ENCODE data around the gene ACTN1.
A peak's percentile ranks its signal among the peaks of the same experiment; 100 is the strongest.
"Not testable (repeated sequence)": the region's sequence is repeated elsewhere in the genome, so short reads cannot be mapped to it uniquely, and the experiment has no call there.

Gene ACTN1

DNA sequence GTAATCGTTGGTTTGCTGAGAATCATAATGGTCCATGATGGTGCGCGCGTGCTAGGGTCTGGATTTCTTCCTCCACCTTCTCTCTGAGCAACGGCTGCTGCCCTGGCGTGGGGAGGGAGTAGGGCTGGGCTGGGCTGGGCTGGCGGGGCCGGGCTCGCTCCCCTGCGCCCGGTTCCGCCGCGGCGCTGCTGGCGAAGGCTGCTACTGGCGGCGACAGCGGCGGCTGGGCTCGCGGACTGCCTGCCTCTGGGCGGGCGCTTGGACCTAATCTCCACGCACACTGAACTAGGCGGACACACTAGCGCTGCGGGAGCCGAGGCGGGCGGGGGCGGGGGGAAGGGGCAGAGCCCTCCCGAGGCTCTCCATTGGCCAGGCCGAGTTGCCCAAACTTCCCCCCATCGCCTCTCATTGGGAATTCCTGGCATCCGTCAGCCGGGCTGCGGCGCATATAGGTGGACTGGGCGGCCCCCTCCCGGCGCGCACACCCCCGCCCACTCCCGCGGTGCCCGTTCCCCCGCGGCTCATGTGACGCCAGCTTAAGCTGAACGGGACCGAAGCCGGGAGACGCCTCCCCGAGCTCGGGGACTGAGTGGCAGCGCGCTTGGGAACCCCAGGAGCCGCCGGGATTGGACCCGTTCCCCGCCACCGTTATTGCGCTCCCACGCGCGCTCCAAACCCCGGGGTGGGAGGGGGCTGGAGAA lies at the start of gene ACTN1:
Gene ACTN1, minus strand, starts transcription at position 282 of the 701 bp plus-strand sequence. Its CDS starts 246 bp downstream, at position 36.
- peaks cover 11% of the 10 kb centered on the region for H3K36me3 ChIP-seq (ENCODE audit: control insufficient read depth, insufficient read depth, low read length)

GRCh38 chr14:69027242-69027913 lies 48.3 kb upstream of the ACTN1 start:
- H3K9ac ChIP-seq (ENCODE audit: low read depth, low read length): no peak overlapping the region
- H3K27me3 ChIP-seq (ENCODE audit: control insufficient read depth, insufficient read depth, low read length): no peaks in the 10 kb centered on the region
- H3K36me3 ChIP-seq (ENCODE audit: control insufficient read depth, insufficient read depth, low read length): no peaks in the 10 kb centered on the region
- H3K9me3 ChIP-seq (ENCODE audit: control insufficient read depth, insufficient read depth, low read length): no peaks in the 10 kb centered on the region
- H3K4me1 ChIP-seq (ENCODE audit: control insufficient read depth, insufficient read depth, low read length): no peaks in the 10 kb centered on the region
- no peak overlapping the region for H3K4me3 ChIP-seq (ENCODE audit: low read depth, low read length)

More for the DNA sequence above, at the start of gene ACTN1:
- H3K27me3 ChIP-seq (ENCODE audit: control insufficient read depth, insufficient read depth, low read length): peaks cover 8% of the 10 kb centered on the region
- H3K4me3 ChIP-seq (ENCODE audit: low read depth, low read length): peak within 1 kb of the TSS; percentile 93
- peak within 1 kb of the TSS; percentile 94 for H3K9ac ChIP-seq (ENCODE audit: low read depth, low read length)
- no peaks in the 10 kb centered on the region for H3K9me3 ChIP-seq (ENCODE audit: control insufficient read depth, insufficient read depth, low read length)
- H3K4me1 ChIP-seq (ENCODE audit: control insufficient read depth, insufficient read depth, low read length): peaks cover 18% of the 10 kb centered on the region

GRCh38 chr14:69023035-69023434 lies 43.9 kb upstream of the ACTN1 start:
- H3K4me1 ChIP-seq (ENCODE audit: control insufficient read depth, insufficient read depth, low read length): peaks cover 4% of the 10 kb centered on the region

DNA sequence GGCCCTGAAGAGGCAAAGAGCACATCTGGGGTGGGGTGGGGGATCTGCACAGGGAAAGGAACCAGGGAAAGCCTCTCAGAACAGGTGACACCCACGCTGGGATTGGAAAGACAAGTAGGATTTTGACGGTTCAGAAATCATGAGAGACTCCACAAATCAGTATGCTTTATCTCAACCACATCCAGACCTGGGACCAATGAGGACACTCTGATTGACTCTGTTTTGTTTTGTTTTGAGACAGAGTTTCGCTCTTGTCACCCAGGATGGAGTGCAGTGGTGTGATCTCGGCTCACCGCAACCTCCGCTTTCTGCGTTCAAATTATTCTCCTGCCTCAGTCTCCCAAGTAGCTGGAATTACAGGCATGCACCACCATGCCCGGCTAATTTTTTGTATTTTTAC lies 43.0 kb upstream of the ACTN1 start:
- not testable (repeated sequence) for H3K9me3 ChIP-seq (ENCODE audit: control insufficient read depth, insufficient read depth, low read length); H3K36me3 ChIP-seq (ENCODE audit: control insufficient read depth, insufficient read depth, low read length); H3K4me1 ChIP-seq (ENCODE audit: control insufficient read depth, insufficient read depth, low read length); H3K4me3 ChIP-seq (ENCODE audit: low read depth, low read length); H3K9ac ChIP-seq (ENCODE audit: low read depth, low read length); H3K27me3 ChIP-seq (ENCODE audit: control insufficient read depth, insufficient read depth, low read length)

More at GRCh38 chr14:69023035-69023434, 43.9 kb upstream of the ACTN1 start:
- Histone ChIP-seq H3K9ac (ENCODE audit: low read depth, low read length) (no peak overlapping the region), H3K27me3 (ENCODE audit: control insufficient read depth, insufficient read depth, low read length) (no peaks in the 10 kb centered on the region), H3K36me3 (ENCODE audit: control insufficient read depth, insufficient read depth, low read length) (no peaks in the 10 kb centered on the region), H3K4me3 (ENCODE audit: low read depth, low read length) (no peak overlapping the region), H3K9me3 (ENCODE audit: control insufficient read depth, insufficient read depth, low read length) (no peaks in the 10 kb centered on the region)

DNA sequence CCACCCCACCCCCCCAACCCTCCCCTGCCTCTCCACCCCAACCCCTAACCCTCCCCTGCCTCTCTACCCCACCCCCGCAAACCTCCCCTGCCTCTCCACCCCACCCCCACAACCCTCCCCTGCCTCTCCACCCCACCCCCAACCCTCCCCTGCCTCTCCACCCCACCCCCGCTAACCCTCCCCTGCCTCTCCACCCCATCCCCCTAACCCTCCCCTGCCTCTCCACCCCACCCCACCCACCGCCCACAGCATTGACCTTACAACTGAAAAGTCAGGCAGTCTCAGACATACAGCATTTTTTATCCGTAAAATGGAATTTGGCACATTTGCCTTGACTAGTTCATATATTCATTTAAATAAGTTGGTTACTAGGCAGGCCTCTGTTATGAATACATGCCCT lies 38.6 kb upstream of the ACTN1 start:
- Histone ChIP-seq H3K9me3 (ENCODE audit: control insufficient read depth, insufficient read depth, low read length) (no peaks in the 10 kb centered on the region), H3K36me3 (ENCODE audit: control insufficient read depth, insufficient read depth, low read length) (no peaks in the 10 kb centered on the region), H3K4me1 (ENCODE audit: control insufficient read depth, insufficient read depth, low read length) (peaks cover 14% of the 10 kb centered on the region), H3K4me3 (ENCODE audit: low read depth, low read length) (no peak overlapping the region), H3K27me3 (ENCODE audit: control insufficient read depth, insufficient read depth, low read length) (no peaks in the 10 kb centered on the region), H3K9ac (ENCODE audit: low read depth, low read length) (no peak overlapping the region)

DNA sequence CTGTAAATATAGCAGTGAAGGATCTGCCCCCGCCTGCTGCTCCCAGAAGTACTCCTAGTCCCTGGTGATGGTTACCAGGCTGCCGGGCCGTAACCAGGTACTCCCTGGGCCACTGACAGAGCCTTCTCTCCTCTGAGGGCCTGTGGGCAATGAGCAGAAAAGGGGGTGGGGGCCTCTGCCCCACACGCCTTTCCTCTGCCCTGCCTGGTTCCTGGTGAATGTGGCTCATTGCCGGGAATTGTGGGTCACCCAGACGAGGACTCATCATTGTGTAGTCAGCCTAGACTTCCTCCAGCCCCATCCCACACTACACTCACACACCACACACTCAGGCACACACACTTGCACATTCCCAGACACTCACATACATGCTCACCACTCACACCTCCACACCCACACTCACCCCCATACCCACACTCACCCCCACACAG lies 35.7 kb upstream of the ACTN1 start:
- H3K9me3 ChIP-seq (ENCODE audit: control insufficient read depth, insufficient read depth, low read length): no peaks in the 10 kb centered on the region
- H3K4me1 ChIP-seq (ENCODE audit: control insufficient read depth, insufficient read depth, low read length): peaks cover 14% of the 10 kb centered on the region
- H3K36me3 ChIP-seq (ENCODE audit: control insufficient read depth, insufficient read depth, low read length): no peaks in the 10 kb centered on the region
- no peak overlapping the region for H3K9ac ChIP-seq (ENCODE audit: low read depth, low read length)
- H3K4me3 ChIP-seq (ENCODE audit: low read depth, low read length): no peak overlapping the region
- no peaks in the 10 kb centered on the region for H3K27me3 ChIP-seq (ENCODE audit: control insufficient read depth, insufficient read depth, low read length)

GRCh38 chr14:69013943-69014782 lies 35.1 kb upstream of the ACTN1 start:
- H3K27me3 ChIP-seq (ENCODE audit: control insufficient read depth, insufficient read depth, low read length): no peaks in the 10 kb centered on the region
- H3K4me1 ChIP-seq (ENCODE audit: control insufficient read depth, insufficient read depth, low read length): peaks cover 14% of the 10 kb centered on the region
- no peak overlapping the region for H3K9ac ChIP-seq (ENCODE audit: low read depth, low read length)
- no peaks in the 10 kb centered on the region for H3K9me3 ChIP-seq (ENCODE audit: control insufficient read depth, insufficient read depth, low read length)
- no peaks in the 10 kb centered on the region for H3K36me3 ChIP-seq (ENCODE audit: control insufficient read depth, insufficient read depth, low read length)
- no peak overlapping the region for H3K4me3 ChIP-seq (ENCODE audit: low read depth, low read length)

DNA sequence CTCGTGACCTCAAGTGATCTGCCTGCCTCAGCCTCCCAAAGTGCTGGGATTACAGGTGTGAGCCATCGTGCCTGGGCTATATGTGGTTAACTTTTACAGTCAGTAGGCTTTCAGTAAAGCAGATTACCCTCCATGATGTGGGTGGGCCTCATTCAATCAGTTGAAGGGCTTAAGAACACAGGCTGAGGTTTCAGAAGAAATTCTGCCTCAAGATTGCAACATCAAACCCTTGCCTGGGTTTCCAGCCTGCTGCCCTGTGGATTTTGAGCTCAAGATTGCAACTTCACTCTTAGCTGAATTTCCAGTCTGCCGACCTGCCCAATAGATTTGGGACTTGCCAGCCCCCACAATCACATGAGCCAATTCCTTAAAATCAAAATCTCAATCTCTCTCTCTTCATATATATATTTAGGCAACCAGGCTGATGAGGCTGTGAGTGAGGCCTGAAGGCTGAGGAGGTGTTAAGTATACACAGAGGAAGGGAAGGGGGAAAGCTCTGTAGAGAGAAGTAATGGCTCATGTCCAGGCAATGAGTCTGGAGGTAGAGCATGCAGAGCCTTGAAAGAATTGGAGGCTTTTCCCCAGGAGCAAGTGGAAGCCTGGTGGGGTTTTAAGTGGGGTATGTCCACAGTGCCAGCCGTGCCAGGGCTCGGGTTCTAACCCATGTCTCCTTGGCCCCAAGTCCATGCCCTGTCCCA lies 33.3 kb upstream of the ACTN1 start:
- Histone ChIP-seq H3K36me3 (ENCODE audit: control insufficient read depth, insufficient read depth, low read length) (no peaks in the 10 kb centered on the region), H3K4me1 (ENCODE audit: control insufficient read depth, insufficient read depth, low read length) (peaks cover 8% of the 10 kb centered on the region), H3K9me3 (ENCODE audit: control insufficient read depth, insufficient read depth, low read length) (no peaks in the 10 kb centered on the region), H3K9ac (ENCODE audit: low read depth, low read length) (no peak overlapping the region), H3K4me3 (ENCODE audit: low read depth, low read length) (no peak overlapping the region), H3K27me3 (ENCODE audit: control insufficient read depth, insufficient read depth, low read length) (no peaks in the 10 kb centered on the region)

DNA sequence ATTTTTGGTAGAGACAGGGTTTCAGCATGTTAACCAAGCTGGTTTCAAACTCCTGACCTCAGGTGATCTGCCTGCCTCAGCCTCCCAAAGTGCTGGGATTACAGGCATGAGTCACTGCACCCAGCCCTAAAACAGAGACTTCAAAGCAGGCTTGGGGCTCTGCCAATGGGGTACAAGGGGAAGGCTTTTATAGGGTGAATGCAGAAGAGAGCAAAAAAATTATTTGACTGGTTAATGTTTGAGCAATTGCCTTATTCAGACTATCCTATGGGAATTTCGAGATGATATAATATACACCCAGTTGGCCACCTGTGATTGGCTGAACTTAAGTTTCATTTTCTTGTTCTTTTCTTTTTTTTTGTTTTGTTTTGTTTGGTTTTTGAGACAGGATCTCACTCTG lies 31.5 kb upstream of the ACTN1 start:
- Histone ChIP-seq H3K4me1 (ENCODE audit: control insufficient read depth, insufficient read depth, low read length) (peaks cover 8% of the 10 kb centered on the region), H3K36me3 (ENCODE audit: control insufficient read depth, insufficient read depth, low read length) (no peaks in the 10 kb centered on the region), H3K9ac (ENCODE audit: low read depth, low read length) (no peak overlapping the region), H3K9me3 (ENCODE audit: control insufficient read depth, insufficient read depth, low read length) (no peaks in the 10 kb centered on the region), H3K4me3 (ENCODE audit: low read depth, low read length) (no peak overlapping the region), H3K27me3 (ENCODE audit: control insufficient read depth, insufficient read depth, low read length) (peaks cover 2% of the 10 kb centered on the region)

- H3K4me3 ChIP-seq (ENCODE audit: low read depth, low read length): no peak overlapping the region
- H3K9me3 ChIP-seq (ENCODE audit: control insufficient read depth, insufficient read depth, low read length): no peaks in the 10 kb centered on the region
- no peaks in the 10 kb centered on the region for H3K36me3 ChIP-seq (ENCODE audit: control insufficient read depth, insufficient read depth, low read length)
- peaks cover 8% of the 10 kb centered on the region for H3K4me1 ChIP-seq (ENCODE audit: control insufficient read depth, insufficient read depth, low read length)
- H3K27me3 ChIP-seq (ENCODE audit: control insufficient read depth, insufficient read depth, low read length): peaks cover 2% of the 10 kb centered on the region
- no peak overlapping the region for H3K9ac ChIP-seq (ENCODE audit: low read depth, low read length)
These were observed 29.4 kb upstream of the ACTN1 start for GRCh38 chr14:69008421-69008884.

- peaks cover 8% of the 10 kb centered on the region for H3K4me1 ChIP-seq (ENCODE audit: control insufficient read depth, insufficient read depth, low read length)
- no peak overlapping the region for H3K4me3 ChIP-seq (ENCODE audit: low read depth, low read length)
- H3K27me3 ChIP-seq (ENCODE audit: control insufficient read depth, insufficient read depth, low read length): peaks cover 2% of the 10 kb centered on the region
- H3K9ac ChIP-seq (ENCODE audit: low read depth, low read length): no peak overlapping the region
- H3K36me3 ChIP-seq (ENCODE audit: control insufficient read depth, insufficient read depth, low read length): no peaks in the 10 kb centered on the region
- H3K9me3 ChIP-seq (ENCODE audit: control insufficient read depth, insufficient read depth, low read length): no peaks in the 10 kb centered on the region
These were observed 27.2 kb upstream of the ACTN1 start for GRCh38 chr14:69006346-69006745.

Data from iPS-15b (cell line).